ENCODE measurements around the gene COLEC12.

COLEC12 gene

DNA sequence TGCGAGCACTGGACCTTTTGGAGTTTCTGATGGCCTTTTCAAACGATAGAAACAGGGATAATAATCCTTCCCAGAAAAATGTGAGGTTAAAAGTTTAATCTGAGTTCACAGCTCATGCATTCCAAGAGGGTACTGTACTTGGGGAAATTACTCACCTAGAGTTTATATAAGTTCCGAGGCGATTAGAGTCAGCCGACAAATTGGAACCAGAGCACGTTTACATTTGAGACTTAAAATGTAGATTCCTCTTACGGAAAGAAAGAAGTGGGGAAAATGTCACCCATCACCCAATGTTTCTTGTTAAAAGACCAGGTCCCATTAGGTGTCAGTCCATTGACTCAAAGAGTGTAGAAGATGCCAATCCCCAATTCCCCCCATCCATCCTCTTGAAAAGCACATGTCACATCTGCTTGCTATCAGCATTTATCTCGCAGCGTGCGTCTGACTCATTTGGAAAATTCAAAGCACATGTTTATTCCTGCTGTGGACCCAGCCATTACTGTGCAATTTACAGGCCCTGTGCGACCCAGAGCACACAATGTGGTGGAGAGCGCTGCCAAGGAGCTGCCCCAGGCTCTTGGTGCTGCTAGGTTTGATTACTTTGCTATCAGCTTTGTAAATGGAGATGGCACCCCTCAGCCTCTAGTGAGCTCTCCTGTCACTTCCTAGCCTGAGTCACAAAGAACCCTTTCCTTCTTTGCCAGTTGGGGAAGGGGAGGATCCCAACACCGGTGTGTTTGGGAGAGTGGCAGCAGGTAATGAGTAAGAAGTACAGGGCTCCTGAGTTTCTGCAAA, 104.8 kb downstream of the COLEC12 start:
- no peak for DNase-seq (ENCODE audit: low spot score)
- H3K4me3 Mint-ChIP-seq = no peak overlapping the region
- H3K27me3 Mint-ChIP-seq (ENCODE audit: low read depth) = peaks cover 14% of the 10 kb centered on the region
- H3K9me3 Mint-ChIP-seq = no peaks in the 10 kb centered on the region
- no peak overlapping the region for H3K27ac Mint-ChIP-seq
- H3K36me3 Mint-ChIP-seq (ENCODE audit: low read depth) = no peaks in the 10 kb centered on the region
- H3K4me1 Mint-ChIP-seq (ENCODE audit: low read depth) = no peaks in the 10 kb centered on the region

DNA sequence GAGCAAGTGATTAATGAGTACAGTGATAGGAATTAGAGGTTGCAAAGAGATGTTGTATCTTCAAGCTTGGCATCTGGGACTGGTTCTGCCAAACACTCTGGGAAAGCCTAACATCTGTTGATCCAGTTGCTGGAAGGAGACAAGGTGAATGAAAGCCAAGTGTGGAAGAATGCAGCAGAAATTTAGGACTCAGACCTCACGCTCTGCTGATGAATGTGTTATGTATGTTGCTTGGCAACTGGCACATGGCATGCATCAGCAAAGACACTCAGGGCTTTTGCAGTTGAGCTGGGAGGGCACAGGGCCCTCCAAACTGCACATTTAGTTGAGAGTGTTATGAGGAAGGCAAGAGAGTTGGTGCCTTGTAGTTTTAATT, 105.5 kb downstream of the COLEC12 start:
- Mint-ChIP-seq H3K27me3 (ENCODE audit: low read depth) (peaks cover 14% of the 10 kb centered on the region), H3K9me3 (no peaks in the 10 kb centered on the region), H3K4me3 (no peak overlapping the region), H3K4me1 (ENCODE audit: low read depth) (no peaks in the 10 kb centered on the region), H3K36me3 (ENCODE audit: low read depth) (no peaks in the 10 kb centered on the region), H3K27ac (no peak overlapping the region)
- DNase-seq (ENCODE audit: low spot score) = no peak

DNA sequence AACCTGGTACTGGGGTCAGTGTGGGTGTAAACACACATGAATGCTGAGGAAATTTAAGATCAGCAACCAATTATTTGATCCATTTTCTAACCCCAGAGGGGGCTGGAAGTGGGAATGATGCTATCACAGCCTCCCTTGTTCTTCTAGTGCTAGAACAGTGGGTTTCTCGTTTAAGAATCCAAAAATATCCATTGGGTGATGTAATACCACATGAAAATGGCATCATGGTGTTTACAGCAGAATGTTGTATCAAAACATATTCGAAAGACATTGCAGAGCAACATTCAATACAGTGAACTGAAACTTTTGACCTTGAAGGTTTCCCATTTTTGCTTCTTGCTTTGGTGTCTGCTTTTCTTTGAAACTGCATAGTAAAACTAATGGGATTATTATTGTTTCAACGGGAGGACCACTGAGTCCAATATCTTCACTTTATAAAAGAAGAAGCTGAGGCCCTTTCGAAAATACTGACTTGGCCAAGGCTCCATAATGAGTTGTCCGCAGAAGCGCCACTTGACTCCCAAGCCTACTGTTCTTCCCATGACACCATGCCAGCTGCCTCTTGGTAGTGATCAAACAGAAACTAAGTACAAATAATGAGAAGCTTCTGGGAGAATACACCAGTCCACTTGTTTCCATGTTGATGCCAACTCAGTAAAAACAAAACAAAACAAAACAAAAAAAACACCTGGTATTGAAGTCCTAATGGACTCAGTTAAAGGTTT, 106.1 kb downstream of the COLEC12 start:
- Mint-ChIP-seq H3K4me1 (ENCODE audit: low read depth) (peaks cover 2% of the 10 kb centered on the region), H3K27ac (no peak overlapping the region), H3K4me3 (no peak overlapping the region), H3K27me3 (ENCODE audit: low read depth) (peaks cover 14% of the 10 kb centered on the region), H3K9me3 (no peaks in the 10 kb centered on the region), H3K36me3 (ENCODE audit: low read depth) (no peaks in the 10 kb centered on the region)
- no peak for DNase-seq (ENCODE audit: low spot score)

DNA sequence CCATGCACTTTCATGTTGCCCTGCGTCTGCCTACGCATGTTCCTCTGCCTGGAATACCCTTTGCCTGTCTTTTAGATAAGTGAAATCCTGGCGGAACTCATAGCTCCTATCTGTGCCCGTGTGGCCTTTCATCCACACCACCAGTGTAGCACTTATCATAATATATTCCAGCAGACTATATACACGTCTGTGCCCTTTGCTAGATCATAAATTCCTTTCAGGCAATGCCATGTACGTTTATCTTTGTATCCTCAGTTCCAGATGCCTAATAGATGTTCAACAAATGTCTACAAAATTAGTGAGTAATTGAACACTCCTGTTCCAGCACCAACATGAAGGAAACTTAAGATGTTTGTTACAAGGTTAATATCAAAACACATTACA, 106.9 kb downstream of the COLEC12 start:
- Mint-ChIP-seq H3K27me3 (ENCODE audit: low read depth) (peaks cover 14% of the 10 kb centered on the region), H3K36me3 (ENCODE audit: low read depth) (no peaks in the 10 kb centered on the region), H3K27ac (no peak overlapping the region)

DNA sequence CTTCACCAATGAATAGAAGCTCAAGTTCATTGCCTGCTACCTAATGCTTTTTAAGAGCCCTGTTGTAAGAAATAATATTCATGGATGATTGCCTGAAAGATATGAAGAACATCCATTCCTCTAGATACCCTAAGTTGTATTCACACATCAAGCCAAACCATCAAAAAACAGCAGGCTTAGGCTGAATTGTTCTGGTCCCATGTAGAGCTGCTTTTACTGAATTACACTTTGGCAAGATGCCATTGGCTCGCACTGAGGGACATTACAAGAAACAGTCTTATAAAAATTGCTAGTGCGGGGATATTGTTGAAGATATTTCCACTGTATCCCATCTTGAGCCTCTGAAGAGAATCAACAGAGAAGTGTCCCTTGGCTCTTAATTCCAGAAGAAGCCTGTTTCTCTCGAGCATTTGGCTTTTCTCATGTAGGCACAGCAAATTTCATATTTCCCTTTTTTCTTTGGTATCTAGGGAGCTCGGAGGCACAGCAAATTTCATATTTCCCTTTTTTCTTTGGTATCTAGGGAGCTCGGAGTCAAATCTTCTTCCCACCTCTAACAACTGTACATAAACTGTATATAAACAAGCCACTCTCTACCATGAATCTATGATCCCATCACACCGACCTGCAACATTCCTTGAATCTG, 107.5 kb downstream of the COLEC12 start:
- Mint-ChIP-seq H3K36me3 (ENCODE audit: low read depth) (no peaks in the 10 kb centered on the region), H3K4me1 (ENCODE audit: low read depth) (peaks cover 2% of the 10 kb centered on the region), H3K27me3 (ENCODE audit: low read depth) (peaks cover 14% of the 10 kb centered on the region), H3K4me3 (no peak overlapping the region), H3K9me3 (no peaks in the 10 kb centered on the region), H3K27ac (no peak overlapping the region)
- no peak for DNase-seq (ENCODE audit: low spot score)

More for the DNA sequence above, 106.9 kb downstream of the COLEC12 start:
- peaks cover 2% of the 10 kb centered on the region for H3K4me1 Mint-ChIP-seq (ENCODE audit: low read depth)
- H3K4me3 Mint-ChIP-seq = no peak overlapping the region
- DNase-seq (ENCODE audit: low spot score) = no peak
- no peaks in the 10 kb centered on the region for H3K9me3 Mint-ChIP-seq

DNA sequence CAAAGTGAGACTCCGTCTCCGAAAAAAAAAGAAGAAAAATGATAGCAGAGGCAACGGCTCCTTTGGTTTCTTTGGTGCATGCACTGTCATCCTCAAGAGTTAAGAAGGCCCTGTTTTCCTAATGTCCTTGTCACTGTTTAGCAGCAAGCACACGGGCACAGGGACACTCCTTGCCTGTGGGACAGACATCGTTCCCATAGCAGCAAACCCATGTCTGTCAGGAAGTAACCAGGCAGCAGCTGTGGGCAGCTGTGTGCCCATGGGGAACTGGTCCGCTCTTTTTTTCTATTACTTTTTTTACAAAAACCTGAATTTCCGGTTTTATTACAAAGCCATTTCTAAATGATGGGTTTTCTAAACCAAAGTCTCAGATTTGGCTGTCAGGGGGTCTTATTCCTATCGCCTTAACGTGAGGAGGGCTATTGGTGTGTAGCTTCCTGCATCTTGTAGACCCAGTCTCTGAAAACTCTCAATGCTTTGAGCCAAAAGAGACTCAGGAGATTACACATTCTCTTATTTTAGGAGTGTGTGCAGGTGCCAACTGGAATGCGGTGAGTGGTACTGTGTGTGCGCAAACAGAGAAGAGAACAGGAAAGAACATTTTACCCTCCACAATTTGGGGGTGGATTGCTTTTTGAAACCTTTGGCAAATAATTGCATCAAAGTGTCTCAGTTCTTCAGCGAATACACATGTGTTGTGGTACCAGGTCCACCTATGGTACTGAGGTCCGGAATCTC, 109.6 kb downstream of the COLEC12 start:
- no peak for DNase-seq (ENCODE audit: low spot score)
- H3K36me3 Mint-ChIP-seq (ENCODE audit: low read depth) = no peaks in the 10 kb centered on the region
- H3K27me3 Mint-ChIP-seq (ENCODE audit: low read depth) = peaks cover 10% of the 10 kb centered on the region
- H3K27ac Mint-ChIP-seq = no peak overlapping the region
- H3K4me3 Mint-ChIP-seq = no peak overlapping the region
- peaks cover 2% of the 10 kb centered on the region for H3K4me1 Mint-ChIP-seq (ENCODE audit: low read depth)
- H3K9me3 Mint-ChIP-seq = no peaks in the 10 kb centered on the region

DNA sequence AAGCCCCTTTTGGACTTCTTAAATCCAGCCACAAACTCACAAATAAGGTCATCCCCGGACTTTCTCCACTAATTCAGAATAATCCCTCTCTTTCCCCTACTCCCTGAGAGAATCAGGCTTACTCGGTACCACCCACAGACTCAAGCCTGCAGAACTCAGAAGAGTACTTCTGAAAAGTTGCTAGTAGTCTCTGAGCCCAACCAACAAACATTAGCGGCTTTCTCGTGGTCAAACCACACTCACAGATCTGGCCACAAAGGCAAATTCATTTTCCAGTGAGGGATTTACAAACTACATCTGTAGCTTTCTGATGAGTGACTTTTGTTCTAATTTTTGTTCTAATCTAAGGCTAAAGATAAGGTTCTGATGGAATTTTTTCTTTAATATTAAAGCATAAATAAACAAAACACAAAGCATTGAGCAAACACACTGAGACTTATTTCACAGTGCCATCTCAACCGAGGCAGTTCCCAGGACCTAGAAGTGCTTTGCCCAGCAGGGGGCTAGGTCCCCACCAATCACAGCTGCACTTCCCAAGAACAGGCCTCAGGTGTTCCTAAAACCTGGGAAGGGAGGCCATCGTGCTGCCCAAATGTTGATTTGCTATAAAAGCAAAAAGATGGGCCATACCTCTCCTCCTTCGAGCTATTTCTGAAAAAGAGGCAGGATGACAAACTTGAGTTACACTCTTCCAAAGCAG, 110.7 kb downstream of the COLEC12 start:
- Mint-ChIP-seq H3K9me3 (no peaks in the 10 kb centered on the region), H3K36me3 (ENCODE audit: low read depth) (no peaks in the 10 kb centered on the region), H3K4me1 (ENCODE audit: low read depth) (peaks cover 2% of the 10 kb centered on the region), H3K27ac (no peak overlapping the region), H3K4me3 (no peak overlapping the region), H3K27me3 (ENCODE audit: low read depth) (peaks cover 10% of the 10 kb centered on the region)
- DNase-seq (ENCODE audit: low spot score) = peak; percentile 5

DNA sequence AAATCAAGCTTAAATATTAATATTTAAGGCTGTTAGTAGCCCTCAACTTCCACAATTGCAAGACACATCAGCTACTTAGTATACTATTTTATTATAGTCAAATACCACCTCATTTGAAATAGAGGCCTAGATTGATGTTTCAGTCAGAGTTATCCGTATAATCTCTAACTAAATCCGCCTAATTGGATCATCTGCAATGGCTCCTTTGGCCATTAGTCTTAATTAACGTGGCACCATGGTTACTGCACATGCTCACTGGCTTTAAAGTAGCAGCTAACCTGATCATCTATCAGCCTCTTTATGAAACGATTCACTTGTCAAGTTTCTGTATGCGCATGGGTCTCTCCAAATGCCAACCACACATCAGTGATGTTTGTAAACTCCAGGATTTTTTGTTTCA, 112.3 kb downstream of the COLEC12 start:
- Mint-ChIP-seq H3K36me3 (ENCODE audit: low read depth) (no peaks in the 10 kb centered on the region), H3K9me3 (no peaks in the 10 kb centered on the region), H3K27ac (no peak overlapping the region), H3K4me1 (ENCODE audit: low read depth) (peaks cover 2% of the 10 kb centered on the region), H3K4me3 (no peak overlapping the region), H3K27me3 (ENCODE audit: low read depth) (peaks cover 9% of the 10 kb centered on the region)
- DNase-seq (ENCODE audit: low spot score) = no peak

DNA sequence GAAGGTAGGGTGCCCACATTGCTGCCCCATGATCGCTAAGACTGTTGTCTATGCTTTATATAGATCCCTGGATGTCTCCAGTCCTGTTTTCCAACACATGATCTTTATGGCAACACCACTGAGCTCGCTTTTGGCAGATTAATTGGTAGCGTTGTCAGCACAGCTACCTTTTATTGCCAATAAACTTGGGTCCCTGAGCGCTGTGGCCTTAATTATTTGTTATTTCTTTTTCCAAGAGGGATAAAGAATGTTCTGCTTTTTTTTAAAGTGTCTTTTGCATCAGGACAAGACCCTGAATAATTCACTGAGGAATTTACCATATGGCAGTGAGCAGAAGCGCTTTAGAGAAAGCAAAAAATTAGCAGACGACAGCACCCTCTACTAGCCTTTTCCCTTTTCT, 113.5 kb downstream of the COLEC12 start:
- Mint-ChIP-seq H3K4me1 (ENCODE audit: low read depth) (peaks cover 2% of the 10 kb centered on the region), H3K27me3 (ENCODE audit: low read depth) (peaks cover 10% of the 10 kb centered on the region), H3K27ac (no peak overlapping the region), H3K9me3 (no peaks in the 10 kb centered on the region), H3K4me3 (no peak overlapping the region), H3K36me3 (ENCODE audit: low read depth) (no peaks in the 10 kb centered on the region)
- no peak for DNase-seq (ENCODE audit: low spot score)

DNA sequence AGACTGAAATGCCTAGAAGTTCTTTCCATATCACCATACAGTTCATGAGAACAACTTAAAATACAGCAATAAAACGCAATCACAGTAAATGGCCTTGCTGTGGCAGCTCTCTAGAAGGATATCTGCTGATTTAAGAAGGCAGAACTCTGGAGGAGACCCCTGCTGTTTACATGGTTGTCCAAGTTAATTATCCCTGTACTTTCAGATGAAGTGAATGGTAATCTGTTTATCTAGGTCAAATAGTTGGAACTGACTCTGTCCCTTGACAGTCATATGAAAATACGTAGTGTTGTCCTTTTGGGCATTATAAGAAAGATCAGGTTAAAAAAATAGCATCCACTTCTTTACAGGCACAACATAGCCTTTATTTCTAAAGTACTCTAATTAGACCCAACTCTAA, 115.6 kb downstream of the COLEC12 start:
- H3K4me3 Mint-ChIP-seq = no peak overlapping the region
- H3K27ac Mint-ChIP-seq = no peak overlapping the region
- H3K4me1 Mint-ChIP-seq (ENCODE audit: low read depth) = peaks cover 2% of the 10 kb centered on the region
- H3K9me3 Mint-ChIP-seq = no peaks in the 10 kb centered on the region
- DNase-seq (ENCODE audit: low spot score) = no peak
- H3K27me3 Mint-ChIP-seq (ENCODE audit: low read depth) = peaks cover 6% of the 10 kb centered on the region
- H3K36me3 Mint-ChIP-seq (ENCODE audit: low read depth) = no peaks in the 10 kb centered on the region

DNA sequence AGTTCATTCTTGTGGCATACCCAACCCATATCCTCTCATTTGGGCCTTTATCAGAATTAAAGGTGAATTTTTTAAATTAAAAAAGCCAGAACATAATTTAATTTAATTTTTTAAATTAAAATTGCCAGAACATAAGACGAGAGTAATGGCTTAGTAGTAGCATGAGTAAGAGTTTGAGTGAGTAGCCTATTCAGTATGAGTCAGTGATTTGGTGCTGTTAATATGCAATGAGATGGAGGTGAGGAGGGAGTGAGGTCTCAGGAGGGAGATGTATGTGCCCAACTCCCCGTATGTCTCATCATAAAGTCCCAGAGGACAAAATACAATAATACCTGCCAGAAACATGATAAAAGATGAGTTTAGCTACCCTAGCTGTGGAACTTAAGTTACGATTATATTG, 117.4 kb downstream of the COLEC12 start:
- Mint-ChIP-seq H3K27me3 (ENCODE audit: low read depth) (peaks cover 10% of the 10 kb centered on the region), H3K27ac (no peak overlapping the region), H3K9me3 (no peaks in the 10 kb centered on the region), H3K4me3 (no peak overlapping the region), H3K4me1 (ENCODE audit: low read depth) (peaks cover 2% of the 10 kb centered on the region), H3K36me3 (ENCODE audit: low read depth) (no peaks in the 10 kb centered on the region)
- DNase-seq (ENCODE audit: low spot score) = no peak

DNA sequence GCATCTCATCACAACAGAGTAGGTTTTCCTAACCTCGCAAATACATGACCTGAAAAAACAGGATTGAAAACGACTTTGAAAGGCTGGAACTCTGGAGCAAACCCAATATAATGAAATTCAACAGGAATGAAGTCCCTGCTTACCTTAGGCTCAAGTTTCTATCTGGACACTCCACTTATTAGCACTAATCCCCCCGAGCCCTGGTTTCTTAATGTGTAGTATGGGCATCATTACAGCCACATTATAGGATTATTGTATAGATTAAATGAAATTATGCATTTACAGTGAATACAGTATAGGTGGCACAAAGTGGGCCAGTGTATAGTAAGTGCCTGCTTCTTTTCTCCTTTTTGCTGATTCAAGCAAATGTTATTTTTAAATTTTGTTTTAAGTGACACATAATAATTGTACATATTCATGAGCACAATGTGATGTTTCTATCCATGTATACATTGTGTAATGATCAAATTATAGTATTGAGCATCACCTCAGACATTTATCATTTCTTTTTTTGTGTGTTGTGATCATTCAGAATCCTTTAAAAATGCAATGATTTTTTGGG, 118.0 kb downstream of the COLEC12 start:
- Mint-ChIP-seq H3K4me1 (ENCODE audit: low read depth) (peaks cover 2% of the 10 kb centered on the region), H3K9me3 (no peaks in the 10 kb centered on the region), H3K36me3 (ENCODE audit: low read depth) (no peaks in the 10 kb centered on the region), H3K4me3 (no peak overlapping the region), H3K27me3 (ENCODE audit: low read depth) (peaks cover 10% of the 10 kb centered on the region), H3K27ac (no peak overlapping the region)
- DNase-seq (ENCODE audit: low spot score) = no peak

DNA sequence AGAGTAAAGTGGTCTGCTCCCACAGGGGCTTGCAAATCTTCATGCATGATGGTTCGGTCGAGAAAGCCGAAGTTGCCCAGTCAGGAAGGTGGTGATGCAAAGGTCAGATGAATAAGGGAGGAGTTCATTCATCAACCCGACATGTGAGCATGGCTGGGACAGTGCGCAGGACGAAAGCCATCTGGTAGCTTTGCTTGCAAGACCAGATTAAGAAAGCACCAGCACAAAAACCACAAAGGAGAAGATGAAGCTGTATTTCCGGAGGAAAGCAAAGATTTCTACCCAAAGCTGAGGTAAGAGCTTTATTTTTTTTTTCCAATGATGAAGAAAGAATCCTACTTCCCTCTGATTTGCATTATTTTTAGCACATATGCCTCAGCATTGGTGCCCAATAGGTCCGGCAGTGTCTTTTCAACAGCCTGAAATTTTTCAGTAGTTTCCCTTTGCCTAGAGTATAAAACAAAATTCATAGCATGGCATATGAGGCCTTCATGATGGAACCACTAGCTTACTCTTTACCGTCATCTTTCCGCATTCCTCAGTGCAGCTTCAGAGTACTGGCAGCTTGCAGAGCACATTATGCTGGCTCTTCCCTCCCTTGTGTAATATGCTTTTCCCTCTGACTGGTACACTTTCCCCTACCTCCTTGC, 120.7 kb downstream of the COLEC12 start:
- H3K36me3 Mint-ChIP-seq (ENCODE audit: low read depth) = no peaks in the 10 kb centered on the region
- H3K27ac Mint-ChIP-seq = no peak overlapping the region
- H3K4me3 Mint-ChIP-seq = no peak overlapping the region
- H3K27me3 Mint-ChIP-seq (ENCODE audit: low read depth) = peaks cover 10% of the 10 kb centered on the region
- H3K4me1 Mint-ChIP-seq (ENCODE audit: low read depth) = peaks cover 2% of the 10 kb centered on the region
- DNase-seq (ENCODE audit: low spot score) = no peak
- H3K9me3 Mint-ChIP-seq = no peaks in the 10 kb centered on the region

All from T-helper 2 cell treated with Interferon-gamma antibody and Interleukin-4, amounts not matched to agents 5 μg/mL and 100 μg/mL, for 36 hours (primary cell).